ENCODE results near the gene TNRC6C.
"Not testable (repeated sequence)": the region's sequence is repeated elsewhere in the genome, so short reads cannot be mapped to it uniquely, and the experiment has no call there.

Gene TNRC6C

DNA sequence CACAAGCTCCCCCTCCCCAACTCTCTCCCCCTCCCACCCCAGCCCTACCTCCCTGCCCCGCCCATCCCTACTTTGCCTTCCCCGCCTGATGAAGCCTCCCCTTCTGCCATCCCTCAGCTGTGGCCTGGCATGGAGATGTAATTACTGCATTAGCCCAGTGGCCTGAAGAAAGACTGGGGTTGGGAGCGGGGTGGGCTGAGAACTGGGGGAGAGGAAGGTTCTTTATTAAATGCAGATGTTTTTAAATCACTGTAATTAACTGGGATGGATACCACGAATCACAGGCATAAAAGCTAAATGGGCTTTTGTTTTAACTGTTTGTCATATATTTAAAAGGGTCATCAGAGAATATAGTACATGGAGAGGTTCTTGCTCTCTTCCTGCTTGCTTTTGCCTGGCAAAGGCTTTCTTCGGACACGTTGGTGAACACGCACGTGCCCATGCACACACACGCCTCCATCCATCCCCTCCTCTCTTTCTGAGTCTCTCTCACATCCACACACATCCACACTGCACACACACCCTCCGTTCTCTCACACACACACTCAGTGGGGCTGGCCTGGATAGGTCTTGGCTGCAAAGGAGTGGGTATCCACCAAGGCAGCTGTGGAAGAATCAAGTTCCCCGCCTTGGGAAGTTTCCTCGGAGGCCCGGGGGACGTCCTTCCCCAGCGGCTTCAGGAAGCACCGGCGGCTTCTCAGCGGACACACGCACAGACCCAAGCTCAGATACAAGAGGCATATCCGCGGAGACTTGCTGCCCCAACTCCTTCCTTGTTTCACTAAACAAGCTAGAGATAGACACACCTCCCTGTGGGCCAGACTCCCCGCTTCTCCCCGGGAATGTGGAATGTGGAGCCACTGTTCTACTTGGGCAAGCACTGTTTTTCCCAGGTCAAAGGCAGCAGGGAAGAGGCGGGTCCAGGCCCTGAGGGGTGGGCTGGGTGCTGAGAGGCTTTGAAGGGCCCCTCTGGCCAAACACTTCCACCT, 27.4 kb upstream of the TNRC6C start:
- DNase-seq (ENCODE audit: low spot score), result no peak

- DNase-seq (ENCODE audit: low spot score), result no peak
These were observed 24.6 kb upstream of the TNRC6C start for GRCh38 chr17:77933777-77934398.

GRCh38 chr17:77935121-77935571, 23.4 kb upstream of the TNRC6C start:
- no peak for DNase-seq (ENCODE audit: low spot score)

DNA sequence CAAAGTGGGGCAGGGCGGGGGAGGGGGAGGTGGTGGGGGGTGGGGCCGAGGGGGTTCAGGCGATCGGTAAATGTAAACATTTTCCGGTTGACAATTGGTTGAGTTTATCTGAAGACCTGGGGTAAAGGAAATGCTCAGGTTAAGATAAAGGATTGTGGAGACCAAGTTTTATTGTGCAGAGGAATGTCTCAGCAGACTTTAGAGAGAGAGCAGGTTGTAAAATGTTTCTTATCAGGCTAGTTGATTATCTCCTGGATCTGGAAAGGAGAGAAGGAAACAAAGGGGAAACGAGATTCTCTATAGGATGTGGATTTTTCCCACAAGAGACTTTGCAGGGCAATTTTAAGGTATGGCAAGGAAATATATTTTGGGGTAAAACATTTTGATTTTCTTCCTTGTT, 22.8 kb upstream of the TNRC6C start:
- DNase-seq (ENCODE audit: low spot score), result not testable (repeated sequence)

DNA sequence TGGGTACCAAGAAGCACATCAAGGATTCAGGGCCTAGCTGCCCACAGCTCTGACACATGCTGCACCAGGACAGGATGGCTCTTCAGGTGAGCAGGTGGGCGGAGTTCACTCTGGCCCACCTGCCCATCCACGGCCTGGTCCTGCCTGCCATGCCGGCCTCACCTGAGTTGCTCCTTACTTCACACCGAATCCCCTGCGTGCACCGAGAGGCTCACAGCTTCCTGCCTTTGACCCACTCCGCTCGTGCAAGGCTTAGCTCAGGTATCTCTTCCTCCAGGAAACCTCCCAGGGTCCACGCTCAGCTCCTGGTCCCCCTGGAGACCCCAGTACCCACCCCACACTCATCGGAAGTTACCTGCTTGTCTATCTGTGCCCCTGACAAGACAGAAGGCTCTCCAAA, 21.6 kb upstream of the TNRC6C start:
- DNase-seq (ENCODE audit: low spot score), result no peak

GRCh38 chr17:77941004-77941403, 17.5 kb upstream of the TNRC6C start:
- no peak for DNase-seq (ENCODE audit: low spot score)

GRCh38 chr17:77942112-77942988, 16.2 kb upstream of the TNRC6C start:
- DNase-seq (ENCODE audit: low spot score), result no peak

DNA sequence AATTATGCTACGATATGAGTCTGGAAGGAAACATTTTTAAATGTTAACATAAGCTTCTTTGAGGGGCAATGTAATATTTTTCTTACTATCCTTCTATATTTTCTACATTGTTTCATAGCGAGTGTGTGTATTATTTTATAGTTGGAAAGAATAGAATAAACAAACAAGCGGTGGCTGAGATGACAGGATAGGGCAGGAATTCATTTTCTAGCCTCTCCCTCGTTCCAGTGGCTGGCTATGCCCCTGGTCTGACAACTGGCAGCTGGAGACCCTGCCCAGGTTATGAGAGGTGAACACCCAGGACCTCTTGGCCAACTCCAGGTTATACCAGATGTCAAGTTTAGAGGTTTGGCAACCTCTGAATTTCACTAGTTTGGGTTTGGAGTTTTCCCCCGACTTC, 14.5 kb upstream of the TNRC6C start:
- no peak for DNase-seq (ENCODE audit: low spot score)

GRCh38 chr17:77944390-77945222, 13.9 kb upstream of the TNRC6C start:
- no peak for DNase-seq (ENCODE audit: low spot score)

GRCh38 chr17:77946900-77947645, 11.4 kb upstream of the TNRC6C start:
- no peak for DNase-seq (ENCODE audit: low spot score)

DNA sequence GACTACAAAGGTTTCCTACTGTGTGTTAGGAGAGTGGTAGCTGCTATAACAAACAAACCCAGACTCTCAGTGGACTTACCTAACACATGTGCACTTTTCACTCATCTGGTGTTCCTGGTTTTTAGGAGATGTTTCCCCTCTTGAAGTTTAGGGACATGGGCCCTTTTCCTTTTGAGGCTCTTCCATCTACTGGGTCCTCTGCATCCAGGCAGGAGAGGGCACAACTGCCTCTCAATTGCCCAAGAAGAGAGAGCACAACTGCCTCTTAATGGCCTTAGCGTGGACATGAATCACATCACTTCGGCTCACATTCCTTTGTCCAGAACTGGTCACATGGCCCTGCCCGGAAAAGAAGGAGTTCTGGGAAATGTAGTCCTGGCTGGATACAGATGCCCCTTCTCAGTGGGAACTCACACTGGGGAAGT, 9.8 kb upstream of the TNRC6C start:
- no peak for DNase-seq (ENCODE audit: low spot score)

DNA sequence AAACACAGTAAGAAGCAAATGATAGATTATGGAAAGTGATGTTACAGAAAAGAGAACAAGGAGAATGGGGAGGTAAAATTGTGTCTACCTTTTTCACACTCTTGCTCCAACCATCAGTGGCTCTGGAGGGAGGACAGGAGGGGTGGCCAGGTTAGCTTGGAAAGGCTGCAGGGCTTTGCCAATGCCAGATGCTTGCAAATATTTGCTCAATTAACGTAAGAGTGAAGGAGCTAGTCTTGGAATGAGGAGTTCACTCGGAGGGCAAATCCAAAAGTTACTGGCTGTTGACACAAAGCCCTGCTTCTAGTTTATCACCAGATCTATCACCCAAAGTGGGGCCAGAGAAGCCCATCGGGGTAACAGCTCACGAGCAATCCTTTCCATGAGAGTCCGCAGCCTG, 7.4 kb upstream of the TNRC6C start:
- DNase-seq (ENCODE audit: low spot score), result no peak

GRCh38 chr17:77952368-77952767, 6.1 kb upstream of the TNRC6C start:
- DNase-seq (ENCODE audit: low spot score), result no peak

DNA sequence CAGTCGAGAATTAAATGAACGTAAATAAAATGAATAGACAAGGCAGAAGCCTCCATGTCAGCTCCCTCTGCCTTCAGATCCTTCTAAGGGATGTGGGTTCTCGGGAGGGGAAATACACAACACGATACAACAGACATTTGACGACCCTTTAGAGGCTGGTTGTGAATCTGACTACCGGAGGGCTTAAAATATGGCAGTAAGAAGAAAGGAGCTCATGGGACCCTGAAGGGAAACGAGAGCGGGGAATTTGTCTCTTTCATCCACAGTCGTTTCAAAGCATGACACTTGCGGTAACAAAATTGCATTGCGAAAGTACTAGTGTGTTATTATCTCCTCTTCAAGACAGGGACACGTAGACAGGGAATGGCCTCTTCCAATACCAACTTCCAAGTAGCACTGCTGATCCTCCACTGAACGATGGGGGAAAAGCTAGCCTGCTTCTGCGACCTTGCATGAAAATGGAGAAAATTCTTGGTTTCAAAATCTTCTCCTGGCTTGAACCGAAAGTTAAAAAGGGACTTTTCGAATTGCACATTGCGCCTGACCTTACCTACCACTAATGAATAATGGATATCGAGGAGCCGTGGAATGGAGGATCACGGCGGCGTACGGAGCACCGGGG, 1.2 kb upstream of the TNRC6C start:
- DNase-seq (ENCODE audit: low spot score), result no peak

GRCh38 chr17:77958716-77959125, 218 bp downstream of the TNRC6C start:
- peak; percentile 7 for DNase-seq (ENCODE audit: low spot score)

- peak; percentile 11 for DNase-seq (ENCODE audit: low spot score)
These were observed 823 bp downstream of the TNRC6C start for GRCh38 chr17:77959126-77959925.

DNA sequence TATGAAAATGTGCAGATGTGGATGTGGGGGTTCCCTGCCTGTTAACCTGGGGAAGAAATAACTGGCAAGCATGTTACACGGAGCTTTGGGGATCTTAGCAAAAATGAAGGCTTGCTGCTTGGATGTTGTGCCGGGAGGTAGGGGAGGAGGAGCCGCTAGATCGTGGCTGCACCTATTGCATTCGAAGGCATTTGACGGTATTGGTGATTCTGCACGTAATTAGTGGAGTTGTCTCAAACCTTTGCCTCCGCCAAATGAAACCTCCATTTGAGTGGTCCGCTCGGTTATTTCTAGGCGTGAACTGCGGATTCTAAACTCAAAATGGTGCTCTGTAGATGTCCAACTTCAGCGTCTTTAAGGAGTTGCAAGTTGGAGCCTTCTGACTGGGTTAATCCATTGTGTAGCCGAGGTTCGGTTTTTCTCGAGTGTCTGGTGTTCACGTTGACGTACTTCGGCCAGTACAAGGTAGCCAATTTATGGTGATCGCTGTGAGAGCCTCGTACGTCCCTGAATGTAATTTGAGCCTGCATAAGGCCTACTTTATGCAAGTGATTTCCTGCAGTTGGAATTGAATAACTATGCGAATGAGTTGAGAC, 1.5 kb downstream of the TNRC6C start:
- DNase-seq (ENCODE audit: low spot score), result peak; percentile 37

GRCh38 chr17:77961741-77962140, 3.2 kb downstream of the TNRC6C start:
- no peak for DNase-seq (ENCODE audit: low spot score)

DNA sequence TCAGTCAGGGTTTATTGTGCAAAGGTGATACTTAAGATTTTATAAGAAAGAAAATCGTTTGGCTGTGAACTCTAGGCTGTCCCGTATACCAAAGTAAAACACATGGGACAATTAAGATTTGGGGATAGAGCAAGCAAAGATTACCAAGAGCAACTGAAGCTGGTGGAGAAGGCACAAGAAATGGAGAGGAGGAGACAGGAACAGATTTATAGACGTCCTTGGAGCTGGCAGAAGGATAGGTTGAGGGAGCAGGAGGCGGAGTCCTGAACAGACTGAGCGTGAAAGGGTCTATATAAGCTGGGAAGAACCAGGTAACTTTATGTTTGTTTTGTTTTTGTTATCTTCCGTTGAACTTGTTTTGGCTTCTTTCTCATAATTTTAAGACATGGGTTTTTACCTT, 3.8 kb downstream of the TNRC6C start:
- no peak for DNase-seq (ENCODE audit: low spot score)
